Measurements from ENCODE around the gene PDHB. TPM values are rescaled to one million over a fixed set of nuclear protein-coding genes. Genes with fewer than 3 reads are reported as not detected.

PDHB gene
- total RNA-seq, 2 experiments from 2014 or later = 31.1 to 31.5 TPM

DNA sequence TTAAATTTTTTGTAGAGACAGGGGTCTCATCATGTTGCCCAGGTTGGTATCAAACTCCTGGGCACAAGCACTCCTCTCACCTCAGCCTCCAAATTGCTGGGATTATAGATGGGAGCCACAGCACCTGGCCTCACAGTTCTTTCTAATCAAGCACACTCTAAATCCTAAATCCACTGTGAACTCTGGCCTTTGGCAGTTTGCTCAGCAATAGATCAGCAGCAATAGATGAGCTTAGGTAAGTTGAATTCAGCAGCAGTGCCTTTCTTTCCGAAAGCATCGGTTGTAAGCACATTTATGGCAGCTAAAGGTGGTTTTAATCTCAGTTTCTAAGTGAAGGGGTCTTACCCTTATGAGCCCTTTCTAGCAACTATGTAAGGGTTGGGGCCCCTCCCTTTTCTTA lies 16.6 kb downstream of the PDHB start:
- TF ChIP-seq, protein P1, sequence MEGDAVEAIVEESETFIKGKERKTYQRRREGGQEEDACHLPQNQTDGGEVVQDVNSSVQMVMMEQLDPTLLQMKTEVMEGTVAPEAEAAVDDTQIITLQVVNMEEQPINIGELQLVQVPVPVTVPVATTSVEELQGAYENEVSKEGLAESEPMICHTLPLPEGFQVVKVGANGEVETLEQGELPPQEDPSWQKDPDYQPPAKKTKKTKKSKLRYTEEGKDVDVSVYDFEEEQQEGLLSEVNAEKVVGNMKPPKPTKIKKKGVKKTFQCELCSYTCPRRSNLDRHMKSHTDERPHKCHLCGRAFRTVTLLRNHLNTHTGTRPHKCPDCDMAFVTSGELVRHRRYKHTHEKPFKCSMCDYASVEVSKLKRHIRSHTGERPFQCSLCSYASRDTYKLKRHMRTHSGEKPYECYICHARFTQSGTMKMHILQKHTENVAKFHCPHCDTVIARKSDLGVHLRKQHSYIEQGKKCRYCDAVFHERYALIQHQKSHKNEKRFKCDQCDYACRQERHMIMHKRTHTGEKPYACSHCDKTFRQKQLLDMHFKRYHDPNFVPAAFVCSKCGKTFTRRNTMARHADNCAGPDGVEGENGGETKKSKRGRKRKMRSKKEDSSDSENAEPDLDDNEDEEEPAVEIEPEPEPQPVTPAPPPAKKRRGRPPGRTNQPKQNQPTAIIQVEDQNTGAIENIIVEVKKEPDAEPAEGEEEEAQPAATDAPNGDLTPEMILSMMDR (IDR thresholded peaks at IDR 0.05) = no peak
- peaks cover 7% of the 10 kb centered on the region for H3K36me3 ChIP-seq (ENCODE audit: insufficient read depth, low read length)
- CTCF ChIA-PET = no interaction called here
- H3K27me3 ChIP-seq (ENCODE audit: control insufficient read depth in 1 of 2, insufficient read depth in 2 of 2, low read length in 2 of 2) = no peaks in the 10 kb centered on the region
- no peak overlapping the region for H3K4me3 Mint-ChIP-seq
- H3K4me1 ChIP-seq (ENCODE audit: insufficient read depth, low read length) = no peaks in the 10 kb centered on the region
- no peak overlapping the region for H3K27ac Mint-ChIP-seq
- intact Hi-C loops (cut with DNase I, micrococcal nuclease) = loop anchor here in 1 of 2 experiments (2.0 kb wide), 1 partner anchor 118 kb away; no protein-coding TSS in a partner anchor
- H3K27ac ChIP-seq (ENCODE audit: low read depth in 1 of 2, low read length in 2 of 2) = no peak overlapping the region
- H3K27me3 Mint-ChIP-seq = no peaks in the 10 kb centered on the region
- H3K36me3 Mint-ChIP-seq (ENCODE audit: low read depth) = peaks cover 22% of the 10 kb centered on the region
- H3K4me3 ChIP-seq (ENCODE audit: low read length) = no peak overlapping the region
- H3K4me1 Mint-ChIP-seq (ENCODE audit: low read depth) = no peaks in the 10 kb centered on the region
- H3K9me3 Mint-ChIP-seq = no peaks in the 10 kb centered on the region
- POLR2A ChIA-PET = interaction anchor here (1.1 kb wide), 1 partner anchor 17 kb away, joined by 3 read pairs; the partner anchor contains the start of gene PDHB
- H3K9me3 ChIP-seq (ENCODE audit: control insufficient read depth in 1 of 2, insufficient read depth in 1 of 2, low read length in 2 of 2) = no peaks in the 10 kb centered on the region
- no peak for DNase-seq
- no peak for ATAC-seq (ENCODE audit: poor library complexity)

DNA sequence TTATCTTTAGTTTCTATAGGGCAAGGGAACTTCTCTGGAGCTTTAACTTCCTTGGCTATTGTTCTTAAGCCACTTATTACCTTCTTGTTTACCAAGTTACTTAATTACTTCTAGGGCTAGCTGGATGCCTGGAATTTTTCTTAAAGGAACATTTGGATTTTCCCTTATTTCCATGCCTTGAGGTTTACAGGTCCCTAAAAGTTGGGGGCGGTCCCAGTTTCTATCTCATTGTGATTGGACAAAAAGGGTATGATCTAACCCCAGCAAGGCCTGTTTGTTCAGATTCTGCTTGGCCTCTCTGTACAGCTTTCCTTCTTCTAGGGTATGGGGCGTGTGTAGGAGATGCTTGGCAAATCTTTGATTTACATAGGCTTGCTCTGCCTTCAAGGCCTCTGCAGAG lies 17.4 kb downstream of the PDHB start:
- CTCF ChIA-PET = interaction anchor here (1.1 kb wide), 1 partner anchor 80 kb away, joined by 3 read pairs; no protein-coding TSS in a partner anchor
- H3K4me1 Mint-ChIP-seq (ENCODE audit: low read depth) = no peaks in the 10 kb centered on the region
- TF ChIP-seq, protein P1 (IDR thresholded peaks at IDR 0.05) = no peak
- Histone ChIP-seq H3K9me3 (ENCODE audit: control insufficient read depth in 1 of 2, insufficient read depth in 1 of 2, low read length in 2 of 2) (no peaks in the 10 kb centered on the region), H3K4me3 (ENCODE audit: low read length) (no peak overlapping the region), H3K4me1 (ENCODE audit: insufficient read depth, low read length) (no peaks in the 10 kb centered on the region), H3K27ac (ENCODE audit: low read depth in 1 of 2, low read length in 2 of 2) (no peak overlapping the region), H3K27me3 (ENCODE audit: control insufficient read depth in 1 of 2, insufficient read depth in 2 of 2, low read length in 2 of 2) (no peaks in the 10 kb centered on the region), H3K36me3 (ENCODE audit: insufficient read depth, low read length) (peaks cover 4% of the 10 kb centered on the region)
- intact Hi-C loops (cut with DNase I, micrococcal nuclease) = loop anchor here in 1 of 2 experiments (2.0 kb wide), 1 partner anchor 119 kb away; no protein-coding TSS in a partner anchor
- no peak overlapping the region for H3K27ac Mint-ChIP-seq
- ATAC-seq (ENCODE audit: poor library complexity) (no peak), DNase-seq (no peak)
- no peak overlapping the region for H3K4me3 Mint-ChIP-seq
- no peaks in the 10 kb centered on the region for H3K27me3 Mint-ChIP-seq
- POLR2A ChIA-PET = no interaction called here
- no peaks in the 10 kb centered on the region for H3K9me3 Mint-ChIP-seq
- H3K36me3 Mint-ChIP-seq (ENCODE audit: low read depth) = peaks cover 17% of the 10 kb centered on the region

DNA sequence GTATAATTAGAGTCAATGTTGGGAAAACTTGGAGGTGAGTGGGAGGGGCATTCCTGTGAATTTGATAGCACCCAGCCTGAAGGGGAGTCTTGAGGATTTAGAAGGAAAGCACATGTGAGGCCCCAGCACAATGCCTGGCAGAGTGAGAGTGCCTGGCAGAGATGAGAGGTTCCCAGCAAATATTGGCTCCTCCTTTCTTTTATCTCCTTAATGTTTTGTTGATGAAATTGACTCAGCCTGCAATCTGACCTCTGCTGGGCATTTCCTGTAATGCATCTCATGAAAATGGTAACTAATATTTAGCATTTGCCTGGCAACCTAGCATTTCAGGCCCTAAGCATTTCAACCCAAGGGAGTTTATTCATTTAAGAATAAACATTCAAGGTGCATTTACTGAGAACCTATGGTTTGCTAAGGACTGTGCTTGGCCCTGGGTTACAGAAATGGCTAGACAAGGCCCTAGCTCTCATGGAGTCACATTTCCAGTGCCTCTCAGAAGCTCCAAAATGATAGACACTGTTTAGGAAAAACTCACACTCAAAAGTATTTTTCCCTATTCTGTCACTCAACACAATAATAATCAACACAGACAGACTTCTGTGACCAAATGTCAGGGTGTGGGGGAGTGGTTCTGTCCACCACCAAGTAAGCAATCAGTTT lies 19.0 kb downstream of the PDHB start:
- Mint-ChIP-seq H3K27ac (no peak overlapping the region), H3K36me3 (ENCODE audit: low read depth) (peaks cover 23% of the 10 kb centered on the region), H3K9me3 (no peaks in the 10 kb centered on the region), H3K4me1 (ENCODE audit: low read depth) (no peaks in the 10 kb centered on the region), H3K4me3 (no peak overlapping the region), H3K27me3 (no peaks in the 10 kb centered on the region)
- H3K36me3 ChIP-seq (ENCODE audit: insufficient read depth, low read length) = peaks cover 19% of the 10 kb centered on the region
- H3K27me3 ChIP-seq (ENCODE audit: control insufficient read depth in 1 of 2, insufficient read depth in 2 of 2, low read length in 2 of 2) = no peaks in the 10 kb centered on the region
- ATAC-seq (ENCODE audit: poor library complexity) (peak; percentile 88), DNase-seq (peak in 13 of 14 experiments; percentile 8 to 76 (median 21))
- no peak overlapping the region for H3K27ac ChIP-seq (ENCODE audit: low read depth in 1 of 2, low read length in 2 of 2)
- no peak overlapping the region for H3K4me3 ChIP-seq (ENCODE audit: low read length)
- intact Hi-C loops (cut with DNase I, micrococcal nuclease) = loop anchor here (1.0 to 5.0 kb wide), 5 partner anchors 93 to 228 kb away; partner anchors contain the start of genes ABHD6 (in 1 of the 2), HTD2 (in 1 of the 2) and RPP14 (in 1 of the 2)
- ChIA-PET POLR2A (interaction anchor here (0.9 kb wide), 1 partner anchor 77 kb away, joined by 3 read pairs; the partner anchor contains the start of gene KCTD6), CTCF (interaction anchor here (1.5 kb wide), 1 partner anchor 227 kb away, joined by 4 read pairs; no protein-coding TSS in a partner anchor)
- H3K9me3 ChIP-seq (ENCODE audit: control insufficient read depth in 1 of 2, insufficient read depth in 1 of 2, low read length in 2 of 2) = no peaks in the 10 kb centered on the region
- no peaks in the 10 kb centered on the region for H3K4me1 ChIP-seq (ENCODE audit: insufficient read depth, low read length)
- TF ChIP-seq, protein P1 (IDR thresholded peaks at IDR 0.05) = peak; percentile 75
